Lung (tissue), 12 donors: Measurements from ENCODE around the gene WNT8B. TPM values are rescaled to one million over a fixed set of nuclear protein-coding genes. Genes with fewer than 3 reads are reported as not detected.

ENCODE experiments used
- ATAC-seq: fragments of 200-7000 bp; cut with Tn5 transposase; one replicate; pipeline ENCODE4 v1.9.1; 2020; ENCODE audit warnings: moderate number of reproducible peaks; ENCODE audit not compliant: insufficient read depth, low FRiP score
- DNase-seq, 3 donors: peaks; one replicate each; pipeline ENCODE4 v3.0.0-alpha.2; 2013 to 2017
- H3K27ac ChIP-seq, 2 donors: one replicate each; pipeline ENCODE4 v1.5.1; 2013; ENCODE audit warnings: mild to moderate bottlenecking in 2 of 2, moderate library complexity in 2 of 2, control low read depth in 1 of 2, inconsistent platforms in 1 of 2, low read depth in 1 of 2, low read length in 1 of 2
- H3K27me3 ChIP-seq, 3 donors: one replicate each; pipeline ENCODE4 v1.5.1; 2013; ENCODE audit warnings: low read length in 2 of 3; ENCODE audit not compliant: control insufficient read depth in 3 of 3, insufficient read depth in 3 of 3
- H3K36me3 ChIP-seq, 4 donors: one replicate each; pipeline ENCODE4 v1.5.1; 2013; ENCODE audit warnings: low read length in 4 of 4, mild to moderate bottlenecking in 1 of 4, moderate library complexity in 1 of 4; ENCODE audit not compliant: control insufficient read depth in 4 of 4, insufficient read depth in 4 of 4
- H3K4me1 ChIP-seq, 5 donors: one replicate each; pipeline ENCODE4 v1.5.1; 2013; ENCODE audit warnings: low read length in 5 of 5, mild to moderate bottlenecking in 2 of 5, moderate library complexity in 1 of 5; ENCODE audit not compliant: control insufficient read depth in 5 of 5, insufficient read depth in 5 of 5
- H3K4me3 ChIP-seq: one replicate; pipeline ENCODE4 v1.5.1; 2013; ENCODE audit warnings: mild to moderate bottlenecking, control low read depth, moderate library complexity
- H3K9ac ChIP-seq, 2 donors: one replicate each; pipeline ENCODE4 v1.5.1; 2013; ENCODE audit warnings: low read length in 2 of 2, control low read depth in 1 of 2; ENCODE audit not compliant: insufficient read depth in 1 of 2
- H3K9me3 ChIP-seq, 4 donors: one replicate each; pipeline ENCODE4 v1.5.1; 2013; ENCODE audit warnings: low read length in 3 of 4, mild to moderate bottlenecking in 1 of 4, moderate library complexity in 1 of 4; ENCODE audit not compliant: control insufficient read depth in 4 of 4, insufficient read depth in 3 of 4
- WGBS, 2 donors: extraction: QIAGEN DNeasy Blood & Tissue Kit; methylation state at CpG; one replicate each; pipeline ENCODE4 v1.1.7; 2013; 5-methylcytosine and 5-hydroxymethylcytosine counted together
- polyA plus RNA-seq, 2 donors: library from polyadenylated mRNA; stranded (reverse); fragments of 200-250 nt; gene quantifications; one replicate each; pipeline ENCODE4 v1.2.1, GENCODE V29; 2013
- total RNA-seq, 2 donors: library from RNA; depleted of rRNA in 1 of 2; stranded (reverse); fragments of >200 nt in 1 of 2; gene quantifications; one replicate each; pipeline ENCODE4 v1.2.1, GENCODE V29; 2014 to 2021
- TF ChIP-seq, protein P1 (sequence below): IDR thresholded peaks from 2 replicates; pipeline ENCODE4 v1.5.1; 2012; ENCODE audit warnings: mild to moderate bottlenecking; ENCODE audit errors: control extremely low read depth, extremely low read depth
- donor health status: control.
- donor health status: control.
- donor health status: Bipolar disorder and iron deficiency.
- donor health status: healthy.
- donor health status: DM: yes; HTN: yes; CAD: no.

Gene WNT8B
- total and polyA plus RNA-seq, 4 donors = 0.02 to 0.15 (median 0.04) TPM; not detected in 1

DNA sequence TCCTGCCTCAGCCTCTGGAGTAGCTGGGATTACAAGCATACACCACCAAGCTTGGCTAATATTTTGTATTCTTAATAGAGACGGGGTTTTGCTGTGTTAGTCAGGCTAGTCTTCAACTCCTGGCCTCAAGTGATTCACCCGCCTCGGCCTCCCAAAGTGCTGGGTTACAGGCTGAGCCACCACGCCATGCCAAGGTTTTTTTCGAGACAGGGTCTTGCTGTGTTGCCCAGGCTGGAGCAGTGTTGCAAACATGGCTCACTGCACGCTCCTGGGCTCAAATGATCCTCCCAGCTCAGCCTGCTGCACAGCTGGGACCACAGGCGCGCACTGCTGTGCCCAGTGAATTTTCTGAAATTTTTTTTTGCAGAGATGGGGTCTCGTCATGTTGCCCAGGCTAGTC, 60.1 kb downstream of the WNT8B start:
- H3K9me3 ChIP-seq = no peaks in the 10 kb centered on the region

DNA sequence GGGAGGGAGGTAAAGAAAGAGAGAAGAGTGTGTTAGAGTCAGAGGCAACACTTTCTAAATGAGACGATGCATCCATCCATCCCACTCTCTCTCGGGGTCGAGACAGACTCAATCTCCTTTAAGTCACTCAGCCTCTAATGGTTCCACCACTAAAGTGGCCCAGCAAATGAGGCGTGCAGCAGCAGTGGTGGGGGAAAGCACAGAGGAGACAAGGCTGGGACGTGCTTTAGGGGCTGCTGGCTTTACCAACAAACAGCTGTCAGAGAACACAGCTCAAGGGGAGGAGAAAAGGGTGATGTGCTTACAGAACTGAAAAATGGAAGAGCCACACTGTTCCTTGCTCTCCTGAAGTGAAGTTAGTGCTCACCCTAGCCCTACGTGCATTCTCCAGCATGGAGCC, 61.4 kb downstream of the WNT8B start:
- DNase-seq (no peak), ATAC-seq (no peak)
- peaks cover 0 to 16% (median 5%) of the 10 kb centered on the region in 5 donors for H3K4me1 ChIP-seq
- 89 to 91% methylated on average over 6 of the region's 6 CpGs for WGBS, 2 donors
- peaks cover 0 to 9% (median 6%) of the 10 kb centered on the region in 3 donors for H3K27me3 ChIP-seq
- peaks cover 12 to 28% (median 26%) of the 10 kb centered on the region in 4 donors for H3K36me3 ChIP-seq
- H3K27ac ChIP-seq = no peak overlapping the region
- TF ChIP-seq, protein P1, sequence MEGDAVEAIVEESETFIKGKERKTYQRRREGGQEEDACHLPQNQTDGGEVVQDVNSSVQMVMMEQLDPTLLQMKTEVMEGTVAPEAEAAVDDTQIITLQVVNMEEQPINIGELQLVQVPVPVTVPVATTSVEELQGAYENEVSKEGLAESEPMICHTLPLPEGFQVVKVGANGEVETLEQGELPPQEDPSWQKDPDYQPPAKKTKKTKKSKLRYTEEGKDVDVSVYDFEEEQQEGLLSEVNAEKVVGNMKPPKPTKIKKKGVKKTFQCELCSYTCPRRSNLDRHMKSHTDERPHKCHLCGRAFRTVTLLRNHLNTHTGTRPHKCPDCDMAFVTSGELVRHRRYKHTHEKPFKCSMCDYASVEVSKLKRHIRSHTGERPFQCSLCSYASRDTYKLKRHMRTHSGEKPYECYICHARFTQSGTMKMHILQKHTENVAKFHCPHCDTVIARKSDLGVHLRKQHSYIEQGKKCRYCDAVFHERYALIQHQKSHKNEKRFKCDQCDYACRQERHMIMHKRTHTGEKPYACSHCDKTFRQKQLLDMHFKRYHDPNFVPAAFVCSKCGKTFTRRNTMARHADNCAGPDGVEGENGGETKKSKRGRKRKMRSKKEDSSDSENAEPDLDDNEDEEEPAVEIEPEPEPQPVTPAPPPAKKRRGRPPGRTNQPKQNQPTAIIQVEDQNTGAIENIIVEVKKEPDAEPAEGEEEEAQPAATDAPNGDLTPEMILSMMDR = no peak
- H3K9me3 ChIP-seq = no peaks in the 10 kb centered on the region
- H3K9ac ChIP-seq = no peak overlapping the region
- H3K4me3 ChIP-seq = no peak overlapping the region

More for the DNA sequence above, 60.1 kb downstream of the WNT8B start:
- WGBS, 2 donors = 96 to 97% methylated on average over 9 of the region's 9 CpGs
- peaks cover 12 to 28% (median 26%) of the 10 kb centered on the region in 4 donors for H3K36me3 ChIP-seq
- DNase-seq (no peak), ATAC-seq (no peak)
- no peak overlapping the region for H3K4me3 ChIP-seq
- H3K27me3 ChIP-seq = peaks cover 0 to 14% (median 13%) of the 10 kb centered on the region in 3 donors
- H3K4me1 ChIP-seq = peaks cover 0 to 10% (median 0%) of the 10 kb centered on the region in 5 donors
- no peak overlapping the region for H3K27ac ChIP-seq
- H3K9ac ChIP-seq = no peak overlapping the region
- TF ChIP-seq, protein P1 = no peak

DNA sequence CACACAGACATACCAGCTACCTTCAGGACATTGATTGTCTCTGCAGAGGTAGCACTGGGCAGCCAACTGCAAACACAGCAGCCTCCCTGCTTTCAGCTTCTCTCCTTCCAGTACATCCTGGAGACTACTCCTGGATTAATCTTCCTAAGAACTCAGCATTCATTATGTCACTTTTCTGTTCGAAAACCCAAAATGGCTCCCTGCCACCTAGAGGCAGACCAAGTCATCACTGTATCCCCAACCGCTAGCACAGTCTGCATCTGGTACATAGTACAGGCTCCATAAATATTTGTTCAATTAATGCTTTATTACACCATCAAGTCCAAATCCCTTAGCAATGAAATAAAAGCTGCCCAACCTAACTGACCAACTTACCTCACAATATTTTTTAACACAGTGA, 61.8 kb downstream of the WNT8B start:
- H3K4me3 ChIP-seq = no peak overlapping the region
- no peak overlapping the region for H3K9ac ChIP-seq
- no peaks in the 10 kb centered on the region for H3K9me3 ChIP-seq
- TF ChIP-seq, protein P1 = no peak
- H3K4me1 ChIP-seq = peaks cover 0 to 12% (median 5%) of the 10 kb centered on the region in 5 donors
- DNase-seq = no peak
- peaks cover 12 to 28% (median 26%) of the 10 kb centered on the region in 4 donors for H3K36me3 ChIP-seq
- ATAC-seq = no peak
- H3K27ac ChIP-seq = no peak overlapping the region
- 89 to 98% methylated on average over 2 of the region's 2 CpGs for WGBS, 2 donors
- peaks cover 0 to 9% (median 5%) of the 10 kb centered on the region in 3 donors for H3K27me3 ChIP-seq
